Heart left ventricle (tissue), 13 donors: ENCODE measurements around the gene SCRG1.

ENCODE experiments used
- POLR2A ChIP-seq, 2 donors: fragments of 450-650 bp; IDR thresholded peaks; one replicate each; pipeline ENCODE4 v1.6.1; 2017; ENCODE audit warnings: antibody characterized with exemption in 2 of 2, mild to moderate bottlenecking in 2 of 2, moderate library complexity in 2 of 2
- TF ChIP-seq, protein P1 (sequence below), 12 donors: fragments of 200-600 bp; sonication (generic) in 4 of 12; IDR thresholded peaks; one replicate each; pipeline versions ENCODE4 v1.5.0 to v1.8.0; 2018 to 2022; ENCODE audit warnings: antibody characterized with exemption in 12 of 12, mild to moderate bottlenecking in 5 of 12
- donor health status: ischemic (EF 13 %, LVEDD 7.1; RV severe dilation, severe dysfunction).
- donor health status: DM: no; HTN: yes; CAD: no.
- donor health status: DM: no; HTN: no; CAD: no.
- donor health status: ischemic (EF 25% LVEDD 6.9; RV normal size, moderate dysfunction).
- donor health status: ischemic (EF 25% LVEDD 5.7; RV mildly dilated, moderate dysfunction).
- donor health status: ischemic (EF 35%, LVEDD 5.7; RV mildly dilated, moderate dysfunction).
- donor health status: nonischemic (EF 11% LVEDD 7.7; RV severe dilation, severe dysfunction).
- donor health status: DM: yes; HTN: yes; CAD: no.
- donor health status: PGD.
- donor health status: ischemic (EF 29% LVEDD 5.4; RV normal size, mild dysfunction).
- donor health status: nonischemic (EF 23%, LVEDD 6.1; RV moderate dilation, normal function).

DNA sequence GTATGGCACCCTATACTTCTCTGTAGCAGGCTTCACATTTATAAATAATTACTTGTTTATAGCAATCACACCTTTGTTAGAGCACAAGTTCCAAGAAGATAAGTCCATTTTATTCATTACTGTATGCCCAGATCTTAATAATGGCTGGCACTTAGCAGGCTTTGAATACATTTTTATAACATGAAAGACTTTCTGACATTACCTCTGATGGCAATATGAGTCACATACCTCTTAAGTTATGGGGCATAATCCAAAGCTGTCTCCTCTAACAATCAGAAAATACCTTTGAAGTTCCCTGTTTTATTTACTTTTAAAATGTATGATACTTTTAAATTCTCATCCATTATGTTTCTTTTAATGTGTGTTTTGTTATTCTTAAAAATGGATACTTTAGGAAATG, 12.2 kb downstream of the SCRG1 start:
- TF ChIP-seq, protein P1, sequence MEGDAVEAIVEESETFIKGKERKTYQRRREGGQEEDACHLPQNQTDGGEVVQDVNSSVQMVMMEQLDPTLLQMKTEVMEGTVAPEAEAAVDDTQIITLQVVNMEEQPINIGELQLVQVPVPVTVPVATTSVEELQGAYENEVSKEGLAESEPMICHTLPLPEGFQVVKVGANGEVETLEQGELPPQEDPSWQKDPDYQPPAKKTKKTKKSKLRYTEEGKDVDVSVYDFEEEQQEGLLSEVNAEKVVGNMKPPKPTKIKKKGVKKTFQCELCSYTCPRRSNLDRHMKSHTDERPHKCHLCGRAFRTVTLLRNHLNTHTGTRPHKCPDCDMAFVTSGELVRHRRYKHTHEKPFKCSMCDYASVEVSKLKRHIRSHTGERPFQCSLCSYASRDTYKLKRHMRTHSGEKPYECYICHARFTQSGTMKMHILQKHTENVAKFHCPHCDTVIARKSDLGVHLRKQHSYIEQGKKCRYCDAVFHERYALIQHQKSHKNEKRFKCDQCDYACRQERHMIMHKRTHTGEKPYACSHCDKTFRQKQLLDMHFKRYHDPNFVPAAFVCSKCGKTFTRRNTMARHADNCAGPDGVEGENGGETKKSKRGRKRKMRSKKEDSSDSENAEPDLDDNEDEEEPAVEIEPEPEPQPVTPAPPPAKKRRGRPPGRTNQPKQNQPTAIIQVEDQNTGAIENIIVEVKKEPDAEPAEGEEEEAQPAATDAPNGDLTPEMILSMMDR (IDR thresholded peaks at IDR 0.05) = no peak
- no peak for TF ChIP-seq POLR2A (IDR thresholded peaks at IDR 0.05)
